Measurements from ENCODE around the gene SBF2.

The SBF2 gene

DNA sequence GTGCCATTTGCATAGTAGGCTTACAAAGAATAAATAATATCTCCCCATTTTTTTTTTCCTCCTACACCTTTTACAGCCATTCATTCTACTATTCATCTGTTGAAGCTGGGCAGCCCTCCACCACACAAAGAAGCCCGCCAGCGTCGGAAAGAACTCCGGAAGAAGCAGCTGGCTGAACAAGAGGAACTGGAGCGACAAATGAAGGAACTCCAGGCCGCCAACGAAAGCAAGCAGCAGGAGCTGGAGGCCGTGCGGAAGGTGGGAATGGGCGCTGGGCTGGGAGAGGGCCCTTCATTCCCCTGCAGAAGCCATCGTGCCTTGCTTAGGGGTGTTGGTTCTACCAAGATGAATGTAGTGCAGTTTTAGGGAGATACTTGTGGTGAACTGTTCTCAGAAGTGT, 561.6 kb downstream of the SBF2 start:
- H3K4me3 ChIP-seq (ENCODE audit: low read depth, low read length, poor library complexity, severe bottlenecking): no peak overlapping the region
- no peaks in the 10 kb centered on the region for H3K9me3 ChIP-seq (ENCODE audit: low read length)
- H3K9ac ChIP-seq (ENCODE audit: low read length): no peak overlapping the region
- peaks cover 62% of the 10 kb centered on the region for H3K4me1 ChIP-seq (ENCODE audit: insufficient read depth, low read length, severe bottlenecking)
- no peak overlapping the region for H2AFZ ChIP-seq (ENCODE audit: low read length)
- H3K27ac ChIP-seq (ENCODE audit: low read depth, low read length, poor library complexity, severe bottlenecking): no peak overlapping the region
- peaks cover 11% of the 10 kb centered on the region; the same call in 1 of the 2 replicates for H3K79me2 ChIP-seq (ENCODE audit: insufficient read depth, low read length)
- H3K4me2 ChIP-seq (ENCODE audit: low read length): no peak overlapping the region
- peaks cover 99% of the 10 kb centered on the region for H3K36me3 ChIP-seq (ENCODE audit: insufficient read depth, low read length)
- TF ChIP-seq EZH2 (IDR thresholded peaks at IDR 0.05; ENCODE audit: borderline replicate concordance, low read length): no peak
- TF ChIP-seq, protein P1, sequence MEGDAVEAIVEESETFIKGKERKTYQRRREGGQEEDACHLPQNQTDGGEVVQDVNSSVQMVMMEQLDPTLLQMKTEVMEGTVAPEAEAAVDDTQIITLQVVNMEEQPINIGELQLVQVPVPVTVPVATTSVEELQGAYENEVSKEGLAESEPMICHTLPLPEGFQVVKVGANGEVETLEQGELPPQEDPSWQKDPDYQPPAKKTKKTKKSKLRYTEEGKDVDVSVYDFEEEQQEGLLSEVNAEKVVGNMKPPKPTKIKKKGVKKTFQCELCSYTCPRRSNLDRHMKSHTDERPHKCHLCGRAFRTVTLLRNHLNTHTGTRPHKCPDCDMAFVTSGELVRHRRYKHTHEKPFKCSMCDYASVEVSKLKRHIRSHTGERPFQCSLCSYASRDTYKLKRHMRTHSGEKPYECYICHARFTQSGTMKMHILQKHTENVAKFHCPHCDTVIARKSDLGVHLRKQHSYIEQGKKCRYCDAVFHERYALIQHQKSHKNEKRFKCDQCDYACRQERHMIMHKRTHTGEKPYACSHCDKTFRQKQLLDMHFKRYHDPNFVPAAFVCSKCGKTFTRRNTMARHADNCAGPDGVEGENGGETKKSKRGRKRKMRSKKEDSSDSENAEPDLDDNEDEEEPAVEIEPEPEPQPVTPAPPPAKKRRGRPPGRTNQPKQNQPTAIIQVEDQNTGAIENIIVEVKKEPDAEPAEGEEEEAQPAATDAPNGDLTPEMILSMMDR (IDR thresholded peaks at IDR 0.05; ENCODE audit: low read length): no peak
- no peaks in the 10 kb centered on the region for H3F3A ChIP-seq (ENCODE audit: insufficient read depth, low read length)
- no peaks in the 10 kb centered on the region for H3K27me3 ChIP-seq (ENCODE audit: insufficient read depth, low read length)
- no peaks in the 10 kb centered on the region for H3K9me2 ChIP-seq (ENCODE audit: low read depth, low read length)
- H4K20me1 ChIP-seq (ENCODE audit: insufficient read depth, low read length): no peaks in the 10 kb centered on the region

- Histone ChIP-seq H3K27ac (ENCODE audit: low read depth, low read length, poor library complexity, severe bottlenecking) (no peak overlapping the region), H4K20me1 (ENCODE audit: insufficient read depth, low read length) (no peaks in the 10 kb centered on the region), H3K9me3 (ENCODE audit: low read length) (no peaks in the 10 kb centered on the region), H3K9me2 (ENCODE audit: low read depth, low read length) (no peaks in the 10 kb centered on the region), H3F3A (ENCODE audit: insufficient read depth, low read length) (no peaks in the 10 kb centered on the region), H3K27me3 (ENCODE audit: insufficient read depth, low read length) (no peaks in the 10 kb centered on the region), H3K9ac (ENCODE audit: low read length) (no peak overlapping the region), H3K36me3 (ENCODE audit: insufficient read depth, low read length) (peaks cover 99% of the 10 kb centered on the region), H3K4me3 (ENCODE audit: low read depth, low read length, poor library complexity, severe bottlenecking) (no peak overlapping the region), H3K4me1 (ENCODE audit: insufficient read depth, low read length, severe bottlenecking) (peaks cover 62% of the 10 kb centered on the region), H3K4me2 (ENCODE audit: low read length) (no peak overlapping the region), H3K79me2 (ENCODE audit: insufficient read depth, low read length) (peaks cover 13% of the 10 kb centered on the region; the same call in 1 of the 2 replicates), H2AFZ (ENCODE audit: low read length) (no peak overlapping the region)
- TF ChIP-seq EZH2 (IDR thresholded peaks at IDR 0.05; ENCODE audit: borderline replicate concordance, low read length): no peak
- TF ChIP-seq, protein P1 (IDR thresholded peaks at IDR 0.05; ENCODE audit: low read length): no peak
These were observed 562.8 kb downstream of the SBF2 start for GRCh38 chr11:9731256-9731655.

Data from OCI-LY1 (cell line).